ENCODE measurements around the gene PPIB.
"Not testable (repeated sequence)": the region's sequence is repeated elsewhere in the genome, so short reads cannot be mapped to it uniquely, and the experiment has no call there.

Gene PPIB

GRCh38 chr15:64137226-64137833 is 25.5 kb downstream of the PPIB start:
- no peak for DNase-seq

GRCh38 chr15:64136347-64136746 is 26.5 kb downstream of the PPIB start:
- DNase-seq: no peak

- no peak for DNase-seq
Measured at GRCh38 chr15:64134345-64134829, 28.4 kb downstream of the PPIB start.

- DNase-seq: no peak
Measured at GRCh38 chr15:64133623-64134344, 29.0 kb downstream of the PPIB start.

GRCh38 chr15:64132217-64132616 is 30.6 kb downstream of the PPIB start:
- DNase-seq: no peak

- DNase-seq: no peak
Measured at GRCh38 chr15:64131547-64131946, 31.3 kb downstream of the PPIB start.

DNA sequence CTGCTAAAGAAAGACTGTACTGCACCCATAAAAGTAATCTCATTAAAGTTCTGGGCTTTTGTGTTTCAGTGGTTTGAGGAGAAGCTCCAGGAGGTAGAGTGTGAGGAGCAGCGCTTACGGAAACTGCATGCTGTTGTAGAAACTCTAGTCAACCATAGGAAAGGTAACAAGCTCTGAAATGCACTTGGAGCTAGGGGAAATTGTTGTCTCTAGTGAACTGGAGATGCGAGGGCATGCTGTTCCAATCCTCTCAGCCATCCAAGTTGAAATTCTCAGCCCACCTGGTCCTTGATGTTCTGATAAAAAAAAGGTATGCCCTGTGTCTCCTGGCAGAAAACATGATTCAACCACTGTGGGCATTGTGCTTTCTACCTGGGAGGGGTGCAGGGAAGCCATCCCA is 32.7 kb downstream of the PPIB start:
- DNase-seq: no peak

- no peak for DNase-seq
Measured at GRCh38 chr15:64127521-64128270, 35.1 kb downstream of the PPIB start.

GRCh38 chr15:64125978-64126377 is 36.8 kb downstream of the PPIB start:
- no peak for DNase-seq

- no peak for DNase-seq
Measured at GRCh38 chr15:64122936-64123351, 39.9 kb downstream of the PPIB start.

DNA sequence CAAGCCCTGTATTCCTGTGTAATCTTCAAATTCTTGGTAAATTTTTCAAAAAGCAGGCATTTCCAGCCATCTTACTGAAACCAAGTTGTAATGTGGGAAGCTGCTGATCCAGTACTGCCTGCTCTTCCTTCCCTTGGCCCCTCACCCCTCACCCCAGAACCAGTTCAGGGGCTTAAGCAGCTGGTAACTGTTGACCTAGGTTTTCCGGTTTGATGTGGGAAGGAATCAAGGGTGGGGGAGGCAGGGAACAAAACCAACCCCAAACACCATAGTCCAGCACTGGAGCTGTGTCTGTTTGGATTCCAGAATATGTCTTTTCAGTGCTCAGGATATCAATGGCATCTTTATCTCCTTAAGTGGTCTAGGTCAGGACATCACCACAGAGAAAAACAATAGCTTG is 40.4 kb downstream of the PPIB start:
- DNase-seq: no peak

DNA sequence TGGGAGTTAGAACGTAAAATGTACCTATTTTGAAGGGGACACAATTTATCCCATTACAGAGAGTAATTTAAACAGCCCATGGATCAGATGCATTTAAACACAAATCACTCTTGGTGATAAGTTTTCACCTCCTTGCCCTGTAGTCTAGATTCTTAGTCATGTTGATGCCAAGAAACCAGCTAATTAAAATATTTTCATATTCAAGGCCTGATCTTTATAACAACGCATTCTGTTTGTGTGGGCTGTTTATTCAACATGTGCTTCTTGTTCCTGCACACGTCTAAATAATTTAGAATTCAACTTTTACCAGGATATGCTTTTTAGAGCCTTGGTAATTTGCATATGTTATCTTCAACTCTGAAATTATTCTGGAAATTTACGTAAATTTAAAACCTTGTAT is 41.2 kb downstream of the PPIB start:
- no peak for DNase-seq

GRCh38 chr15:64120322-64120721 is 42.5 kb downstream of the PPIB start:
- DNase-seq: not testable (repeated sequence)

GRCh38 chr15:64117759-64118487 is 44.9 kb downstream of the PPIB start:
- no peak for DNase-seq

- peak; percentile 86 for DNase-seq
Measured at GRCh38 chr15:64112904-64113303, 49.9 kb downstream of the PPIB start.

- no peak for DNase-seq
Measured at GRCh38 chr15:64112073-64112772, 50.6 kb downstream of the PPIB start.

GRCh38 chr15:64111679-64112050 is 51.2 kb downstream of the PPIB start:
- no peak for DNase-seq

DNA sequence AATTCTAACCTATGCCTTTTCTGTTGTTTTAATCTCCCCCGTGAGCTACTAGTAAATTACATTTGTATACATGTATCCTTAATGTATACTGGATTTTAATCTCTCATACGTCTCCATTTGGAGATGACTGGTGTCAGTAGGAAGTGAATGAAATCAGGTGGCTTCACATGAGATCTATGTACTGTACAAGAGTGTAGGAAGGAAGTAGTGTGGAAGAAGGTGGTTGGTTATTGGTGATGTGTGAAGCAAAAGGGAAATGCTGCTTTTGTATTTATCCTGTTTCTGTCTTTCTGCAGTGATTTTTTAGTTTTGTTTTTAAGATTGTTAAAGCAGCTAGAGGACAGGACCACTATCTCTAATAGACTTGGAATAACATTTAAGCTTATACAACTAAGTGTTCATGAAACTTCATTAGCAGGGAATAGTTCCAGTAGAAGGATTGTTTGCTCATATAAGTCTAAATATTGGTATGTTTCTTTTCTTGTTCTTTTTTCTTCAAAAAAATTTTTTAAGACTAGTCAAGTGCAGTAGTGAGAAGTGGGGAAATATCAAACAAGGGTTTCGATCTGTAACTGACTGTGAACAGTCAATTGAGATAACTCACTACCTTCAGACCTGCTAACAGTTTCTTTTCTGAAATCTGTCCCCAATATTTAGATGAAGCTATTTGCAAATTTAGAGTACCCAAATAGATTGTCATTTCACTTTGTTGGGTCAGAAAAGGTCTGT is 51.7 kb downstream of the PPIB start:
- DNase-seq: no peak

DNA sequence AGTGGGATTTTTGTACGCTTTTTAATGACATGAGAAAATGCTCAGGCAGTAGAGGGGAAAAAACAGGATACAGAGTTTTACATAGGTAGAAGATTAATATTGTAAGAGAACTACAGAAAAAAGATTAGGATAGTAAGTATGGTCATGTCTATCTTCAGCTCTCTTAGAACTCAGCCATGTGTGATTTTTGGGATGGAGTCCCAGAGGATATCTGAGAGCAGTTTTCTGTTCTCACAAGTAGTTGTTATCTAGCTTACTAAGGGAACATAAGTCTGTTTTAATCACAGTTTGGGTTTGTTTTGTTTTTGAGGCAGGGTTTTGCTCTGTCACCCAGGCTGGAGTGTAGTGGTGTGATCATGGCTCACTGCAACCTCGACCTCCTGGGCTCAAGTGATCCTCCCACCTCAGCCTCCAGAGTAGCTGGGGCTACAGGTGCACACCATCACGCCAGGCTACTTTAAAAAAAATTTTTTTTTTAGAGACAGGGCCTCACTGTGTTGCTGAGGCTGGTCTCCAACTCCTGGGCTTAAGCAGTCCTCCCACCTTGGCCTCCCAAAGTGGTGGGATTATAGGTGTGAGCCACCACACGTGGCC is 52.6 kb downstream of the PPIB start:
- not testable (repeated sequence) for DNase-seq

GRCh38 chr15:64107337-64107736 is 55.5 kb downstream of the PPIB start:
- no peak for DNase-seq

Measured in suppressor macrophage treated with lipopolysaccharide for 4 hours (primary cell).